SK-N-SH (cell line): ENCODE data around the gene BTRC. TPM values are rescaled to one million over a fixed set of nuclear protein-coding genes. Genes with fewer than 3 reads are reported as not detected.

ENCODE experiments used
- CTCF ChIA-PET: fragments of 300-600, 350-600 bp; formaldehyde crosslinking; extraction: SDS; loops from one replicate; lab custom pipeline; 2021; lab: Yijun Ruan, JAX
- POLR2A ChIA-PET: fragments of 350-600 bp; sonication (Branson Sonifier 250); formaldehyde crosslinking; extraction: SDS; loops from one replicate; lab custom pipeline; 2020; ENCODE audit warnings: antibody characterized with exemption, inconsistent platforms; lab: Yijun Ruan, JAX
- DNase-seq: peaks from one replicate; pipeline ENCODE4 v3.0.0; 2012
- H2AFZ ChIP-seq: fragments of 200-600 bp; sonication (generic); 2 replicates; pipeline ENCODE4 v1.8.1; 2016; ENCODE audit warnings: antibody characterized with exemption, mild to moderate bottlenecking, low read depth
- H3F3A ChIP-seq: fragments of 200-600 bp; sonication (generic); replicated peaks from 2 replicates; pipeline ENCODE3; 2016; ENCODE audit warnings: antibody characterized with exemption, mild to moderate bottlenecking; ENCODE audit not compliant: insufficient read depth
- H3K27ac ChIP-seq, 2 experiments: fragments of 200-500 bp in 1 of 2; fragments of 200-600 bp in 1 of 2; sonication (Bioruptor generic) in 1 of 2; sonication (generic), shearing (Covaris generic) in 1 of 2; 2 replicates each; pipeline versions ENCODE4 v1.5.1 to v1.6.1; 2014 to 2016; ENCODE audit warnings: low read depth in 2 of 2, inconsistent platforms in 1 of 2, low read length in 1 of 2, mild to moderate bottlenecking in 1 of 2, mixed read lengths in 1 of 2
- H3K27me3 ChIP-seq: fragments of 200-600 bp; sonication (generic), shearing (Covaris generic); 2 replicates; pipeline ENCODE4 v1.6.1; 2016; ENCODE audit warnings: mixed run types; ENCODE audit not compliant: insufficient read depth
- H3K36me3 ChIP-seq, 2 experiments: fragments of 200-500 bp in 1 of 2; fragments of 200-600 bp in 1 of 2; sonication (Bioruptor generic) in 1 of 2; sonication (generic) in 1 of 2; replicated peaks in 1 of 2; 2 replicates each; pipeline versions ENCODE3 to v1.5.1; 2014 to 2016; ENCODE audit warnings: low read length in 1 of 2, mild to moderate bottlenecking in 1 of 2; ENCODE audit not compliant: insufficient read depth in 2 of 2, control insufficient read depth in 1 of 2
- H3K4me1 ChIP-seq, 2 experiments: fragments of 200-500 bp in 1 of 2; fragments of 200-600 bp in 1 of 2; sonication (Bioruptor generic) in 1 of 2; sonication (generic), shearing (Covaris generic) in 1 of 2; 2 replicates each; pipeline versions ENCODE4 v1.5.1 to v1.6.1; 2014 to 2016; ENCODE audit warnings: low read depth in 1 of 2, low read length in 1 of 2, mixed run types in 1 of 2; ENCODE audit not compliant: insufficient read depth in 2 of 2, control insufficient read depth in 1 of 2
- H3K4me2 ChIP-seq: fragments of 200-600 bp; sonication (generic), shearing (Covaris generic); 2 replicates; pipeline ENCODE4 v1.6.1; 2017; ENCODE audit warnings: mixed run types
- H3K4me3 ChIP-seq, 2 experiments: fragments of 200-500 bp in 1 of 2; fragments of 200-600 bp in 1 of 2; sonication (Bioruptor generic) in 1 of 2; sonication (generic), shearing (Covaris generic) in 1 of 2; 2 replicates each; pipeline versions ENCODE4 v1.5.1 to v1.8.1; 2014 to 2016; ENCODE audit warnings: low read depth in 2 of 2, inconsistent platforms in 1 of 2, low read length in 1 of 2, mild to moderate bottlenecking in 1 of 2, mixed read lengths in 1 of 2, moderate library complexity in 1 of 2
- H3K79me2 ChIP-seq: fragments of 200-600 bp; sonication (generic); 2 replicates; pipeline ENCODE4 v1.8.1; 2017; ENCODE audit warnings: mild to moderate bottlenecking; ENCODE audit not compliant: insufficient read depth
- H3K9ac ChIP-seq: fragments of 200-600 bp; sonication (generic); 2 replicates; pipeline ENCODE4 v1.6.1; 2017; ENCODE audit warnings: mixed run types
- H3K9me2 ChIP-seq: fragments of 200-600 bp; sonication (generic); 2 replicates; pipeline ENCODE4 v1.6.1; 2017; ENCODE audit warnings: mixed run types
- H3K9me3 ChIP-seq: fragments of 200-600 bp; sonication (generic); 2 replicates; pipeline ENCODE4 v1.6.1; 2017; ENCODE audit warnings: mixed run types, mild to moderate bottlenecking, moderate library complexity
- H4K20me1 ChIP-seq: fragments of 200-600 bp; sonication (generic); 2 replicates; pipeline ENCODE4 v1.6.1; 2017; ENCODE audit warnings: mild to moderate bottlenecking, mixed run types; ENCODE audit not compliant: insufficient read depth
- CHD2 ChIP-seq: fragments of 150-350 bp; IDR thresholded peaks from 2 replicates; pipeline ENCODE4 v1.6.1; 2018; ENCODE audit warnings: low read length; ENCODE audit not compliant: partially characterized antibody
- CTCF ChIP-seq: fragments of 200-600 bp; sonication (generic); IDR thresholded peaks from 2 replicates; pipeline ENCODE4 v1.6.1; 2017; ENCODE audit warnings: antibody characterized with exemption, mild to moderate bottlenecking, moderate library complexity
- EP300 ChIP-seq, 2 experiments: IDR thresholded peaks; 2 replicates each; pipeline versions ENCODE4 v1.4.0 to v1.6.1; 2012; ENCODE audit warnings: borderline replicate concordance in 1 of 2, low read depth in 1 of 2, low read length in 1 of 2
- EZH2phosphoT487 ChIP-seq: fragments of 200-600 bp; sonication (generic); IDR thresholded peaks from 2 replicates; pipeline ENCODE4 v1.6.1; 2017; ENCODE audit warnings: low read depth, mixed run types, mild to moderate bottlenecking, antibody characterized with exemption, moderate library complexity, borderline replicate concordance
- FOXM1 ChIP-seq: IDR thresholded peaks from 2 replicates; pipeline ENCODE4 v1.4.0; 2012; ENCODE audit warnings: low read depth, mild to moderate bottlenecking
- GABPA ChIP-seq: IDR thresholded peaks from 2 replicates; pipeline ENCODE4 v1.4.0; 2012; ENCODE audit warnings: low read depth, mild to moderate bottlenecking
- MAX ChIP-seq: IDR thresholded peaks from 2 replicates; pipeline ENCODE4 v1.4.0; 2012; ENCODE audit warnings: low read depth
- MXI1 ChIP-seq: IDR thresholded peaks from 2 replicates; pipeline ENCODE4 v1.6.1; 2012; ENCODE audit warnings: mild to moderate bottlenecking, low read depth, low read length, improper control_type of control experiment
- PBX3 ChIP-seq: IDR thresholded peaks from 2 replicates; pipeline ENCODE4; 2012
- POLR2AphosphoS5 ChIP-seq: IDR thresholded peaks from 2 replicates; pipeline ENCODE4 v1.6.1; 2012; ENCODE audit warnings: low read depth, low read length
- RAD21 ChIP-seq: IDR thresholded peaks from 2 replicates; pipeline ENCODE4 v1.6.1; 2012; ENCODE audit warnings: mild to moderate bottlenecking, low read length
- RFX5 ChIP-seq: IDR thresholded peaks from 2 replicates; pipeline ENCODE4 v1.6.1; 2012; ENCODE audit warnings: mild to moderate bottlenecking, improper control_type of control experiment, low read length
- TCF12 ChIP-seq: IDR thresholded peaks from 2 replicates; pipeline ENCODE4 v1.4.0; 2012
- USF2 ChIP-seq: fragments of 150-350 bp; IDR thresholded peaks from 2 replicates; pipeline ENCODE4 v1.6.1; 2017; ENCODE audit warnings: antibody characterized with exemption, low read length, low read depth, borderline replicate concordance
- WGBS: methylation state at CpG from one replicate; pipeline ENCODE4 v1.1.6; 2017; ENCODE audit warnings: low lambda C conversion rate; 5-methylcytosine and 5-hydroxymethylcytosine counted together
- polyA plus RNA-seq, 3 experiments: library from polyadenylated mRNA; depleted of rRNA; stranded (reverse); fragments of >200 nt; gene quantifications; 2 replicates each; pipeline ENCODE4 v1.2.3, GENCODE V29; 2012
- TF ChIP-seq, protein P1 (sequence below): fragments of 150-350 bp; IDR thresholded peaks from 2 replicates; pipeline ENCODE4 v1.6.1; 2016; ENCODE audit warnings: mild to moderate bottlenecking, low read depth, low read length
- TF ChIP-seq, protein P2 (sequence below): IDR thresholded peaks from 2 replicates; pipeline ENCODE4 v1.4.0; 2012; ENCODE audit warnings: low read depth, borderline replicate concordance

The BTRC gene
- polyA plus RNA-seq, 1 of the 3 experiments (the other 2 are of a cell fraction) = 6.5 TPM

DNA sequence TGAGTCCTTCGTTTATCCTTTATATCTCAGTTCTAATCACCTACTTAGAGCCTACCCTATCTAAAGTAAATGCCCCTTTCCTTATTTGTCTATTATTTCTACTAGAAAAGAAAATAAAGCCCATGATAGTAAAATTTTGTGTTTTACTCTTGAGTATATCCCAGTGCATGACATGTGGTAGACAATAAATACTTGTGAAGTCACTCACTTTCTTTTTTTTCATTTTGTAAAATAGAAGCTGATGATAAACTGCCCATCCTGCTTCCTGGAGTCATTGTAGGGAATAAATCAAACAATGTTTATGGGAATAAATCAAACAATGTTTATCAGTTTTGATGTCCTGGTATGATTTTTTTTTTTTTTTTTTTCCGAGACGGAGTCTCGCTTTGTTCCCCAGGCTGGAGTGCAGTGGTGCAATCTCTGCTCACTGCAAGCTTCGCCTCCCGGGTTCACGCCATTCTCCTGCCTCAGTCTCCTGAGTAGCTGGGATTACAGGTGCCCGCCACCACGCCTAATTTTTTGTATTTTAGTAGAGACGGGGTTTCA, 36.1 kb downstream of the BTRC start:
- no peak overlapping the region for H3K4me3 ChIP-seq
- H3K27ac ChIP-seq = no peak overlapping the region
- H4K20me1 ChIP-seq = peaks cover 18% of the 10 kb centered on the region
- peaks cover 5% of the 10 kb centered on the region for H3F3A ChIP-seq
- CTCF ChIA-PET = no interaction called here
- H3K4me1 ChIP-seq = peaks cover 2 to 3% of the 10 kb centered on the region in 2 experiments; a peak in 3 of 4 replicates
- H3K9me3 ChIP-seq = no peaks in the 10 kb centered on the region
- WGBS = 94% methylated on average over 10 of the region's 10 CpGs
- H3K9ac ChIP-seq = no peak overlapping the region
- no peak overlapping the region for H3K4me2 ChIP-seq
- no peaks in the 10 kb centered on the region for H3K36me3 ChIP-seq
- no peaks in the 10 kb centered on the region for H3K9me2 ChIP-seq
- TF ChIP-seq EP300 (IDR thresholded peaks at IDR 0.05; ENCODE audit: borderline replicate concordance in 1 of 2, low read depth in 1 of 2, low read length in 1 of 2) = no peak
- TF ChIP-seq USF2 = no peak
- no peak for TF ChIP-seq CTCF
- TF ChIP-seq, protein P1, sequence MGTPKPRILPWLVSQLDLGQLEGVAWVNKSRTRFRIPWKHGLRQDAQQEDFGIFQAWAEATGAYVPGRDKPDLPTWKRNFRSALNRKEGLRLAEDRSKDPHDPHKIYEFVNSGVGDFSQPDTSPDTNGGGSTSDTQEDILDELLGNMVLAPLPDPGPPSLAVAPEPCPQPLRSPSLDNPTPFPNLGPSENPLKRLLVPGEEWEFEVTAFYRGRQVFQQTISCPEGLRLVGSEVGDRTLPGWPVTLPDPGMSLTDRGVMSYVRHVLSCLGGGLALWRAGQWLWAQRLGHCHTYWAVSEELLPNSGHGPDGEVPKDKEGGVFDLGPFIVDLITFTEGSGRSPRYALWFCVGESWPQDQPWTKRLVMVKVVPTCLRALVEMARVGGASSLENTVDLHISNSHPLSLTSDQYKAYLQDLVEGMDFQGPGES = no peak
- no peak for TF ChIP-seq MAX
- no peak for TF ChIP-seq EZH2phosphoT487
- no peak for TF ChIP-seq CHD2
- TF ChIP-seq RFX5 = no peak
- TF ChIP-seq GABPA = no peak
- no peak for TF ChIP-seq PBX3
- TF ChIP-seq, protein P2, sequence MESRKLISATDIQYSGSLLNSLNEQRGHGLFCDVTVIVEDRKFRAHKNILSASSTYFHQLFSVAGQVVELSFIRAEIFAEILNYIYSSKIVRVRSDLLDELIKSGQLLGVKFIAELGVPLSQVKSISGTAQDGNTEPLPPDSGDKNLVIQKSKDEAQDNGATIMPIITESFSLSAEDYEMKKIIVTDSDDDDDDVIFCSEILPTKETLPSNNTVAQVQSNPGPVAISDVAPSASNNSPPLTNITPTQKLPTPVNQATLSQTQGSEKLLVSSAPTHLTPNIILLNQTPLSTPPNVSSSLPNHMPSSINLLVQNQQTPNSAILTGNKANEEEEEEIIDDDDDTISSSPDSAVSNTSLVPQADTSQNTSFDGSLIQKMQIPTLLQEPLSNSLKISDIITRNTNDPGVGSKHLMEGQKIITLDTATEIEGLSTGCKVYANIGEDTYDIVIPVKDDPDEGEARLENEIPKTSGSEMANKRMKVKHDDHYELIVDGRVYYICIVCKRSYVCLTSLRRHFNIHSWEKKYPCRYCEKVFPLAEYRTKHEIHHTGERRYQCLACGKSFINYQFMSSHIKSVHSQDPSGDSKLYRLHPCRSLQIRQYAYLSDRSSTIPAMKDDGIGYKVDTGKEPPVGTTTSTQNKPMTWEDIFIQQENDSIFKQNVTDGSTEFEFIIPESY = no peak
- TF ChIP-seq RAD21 = no peak
- no peak for TF ChIP-seq MXI1
- TF ChIP-seq TCF12 = no peak
- no peak for TF ChIP-seq POLR2AphosphoS5
- no peak for TF ChIP-seq FOXM1
- peaks cover 11% of the 10 kb centered on the region for H3K79me2 ChIP-seq
- no peaks in the 10 kb centered on the region for H3K27me3 ChIP-seq
- POLR2A ChIA-PET = interaction anchor here (0.6 kb wide), 1 partner anchor 478 kb away, joined by 3 read pairs; no protein-coding TSS in a partner anchor
- DNase-seq = no peak
- no peak overlapping the region for H2AFZ ChIP-seq
